Activated CD4-positive, alpha-beta T cell treated with anti-CD3 and anti-CD28 coated beads, Interleukin-2, amount 50 U/mL, for 16 hours (primary cell): ENCODE data around the gene HUNK.
"Not testable (repeated sequence)": the region's sequence is repeated elsewhere in the genome, so short reads cannot be mapped to it uniquely, and the experiment has no call there.

ENCODE experiments used
- DNase-seq: peaks from one replicate; pipeline ENCODE4 v3.0.0-alpha.2; 2020

The HUNK gene

GRCh38 chr21:31872452-31873274, at the start of gene HUNK:
HUNK (plus strand) TSS chr21:31873020; CDS start chr21:31873675, 655 bp downstream.
- no peak for DNase-seq

GRCh38 chr21:31829736-31830472, 42.9 kb upstream of the HUNK start:
- no peak for DNase-seq

GRCh38 chr21:31830701-31831100, 42.1 kb upstream of the HUNK start:
- no peak for DNase-seq

GRCh38 chr21:31837041-31837440, 35.8 kb upstream of the HUNK start:
- DNase-seq: no peak

GRCh38 chr21:31837618-31838390, 35.0 kb upstream of the HUNK start:
- no peak for DNase-seq

GRCh38 chr21:31838586-31839355, 34.0 kb upstream of the HUNK start:
- DNase-seq: no peak

GRCh38 chr21:31844206-31844605, 28.6 kb upstream of the HUNK start:
- no peak for DNase-seq

GRCh38 chr21:31845151-31845729, 27.6 kb upstream of the HUNK start:
- no peak for DNase-seq

- DNase-seq: no peak
Observed at GRCh38 chr21:31846690-31847089, 26.1 kb upstream of the HUNK start.

- no peak for DNase-seq
Observed at GRCh38 chr21:31847761-31848160, 25.1 kb upstream of the HUNK start.

- no peak for DNase-seq
Observed at GRCh38 chr21:31848326-31848985, 24.4 kb upstream of the HUNK start.

GRCh38 chr21:31850886-31851285, 21.9 kb upstream of the HUNK start:
- DNase-seq: no peak

GRCh38 chr21:31855180-31855579, 17.6 kb upstream of the HUNK start:
- no peak for DNase-seq

GRCh38 chr21:31857096-31857495, 15.7 kb upstream of the HUNK start:
- no peak for DNase-seq

- not testable (repeated sequence) for DNase-seq
Observed at GRCh38 chr21:31857631-31858030, 15.2 kb upstream of the HUNK start.

GRCh38 chr21:31860851-31861250, 12.0 kb upstream of the HUNK start:
- no peak for DNase-seq

GRCh38 chr21:31862078-31862477, 10.7 kb upstream of the HUNK start:
- no peak for DNase-seq

- DNase-seq: no peak
Observed at GRCh38 chr21:31865429-31865970, 7.3 kb upstream of the HUNK start.

- DNase-seq: peak; percentile 72
Observed at GRCh38 chr21:31866077-31866511, 6.7 kb upstream of the HUNK start.

GRCh38 chr21:31869750-31870149, 3.1 kb upstream of the HUNK start:
- no peak for DNase-seq

- DNase-seq: no peak
Observed at GRCh38 chr21:31870472-31871193, 2.2 kb upstream of the HUNK start.
